ENCODE data around the gene NEK10.

DNA sequence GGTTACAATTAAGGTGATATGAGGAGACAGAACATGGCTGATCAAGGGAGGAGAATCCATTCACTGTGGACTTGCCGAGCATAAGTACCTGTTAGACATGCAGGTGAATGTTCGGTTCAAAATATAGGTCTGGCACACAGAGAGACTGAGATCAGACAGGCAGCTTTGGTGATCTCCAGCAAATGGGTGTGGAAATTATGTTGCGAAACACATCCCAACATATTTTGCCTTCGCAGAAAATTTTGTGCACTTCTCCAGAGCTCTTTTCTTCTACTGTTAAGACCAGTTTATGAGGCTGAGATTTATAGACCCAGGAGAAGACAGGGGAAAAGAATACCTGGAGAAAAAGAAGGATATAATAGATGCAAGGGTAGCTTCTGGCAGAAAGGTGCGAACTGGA is 183.2 kb downstream of the NEK10 start:
- TF ChIP-seq, protein P1, sequence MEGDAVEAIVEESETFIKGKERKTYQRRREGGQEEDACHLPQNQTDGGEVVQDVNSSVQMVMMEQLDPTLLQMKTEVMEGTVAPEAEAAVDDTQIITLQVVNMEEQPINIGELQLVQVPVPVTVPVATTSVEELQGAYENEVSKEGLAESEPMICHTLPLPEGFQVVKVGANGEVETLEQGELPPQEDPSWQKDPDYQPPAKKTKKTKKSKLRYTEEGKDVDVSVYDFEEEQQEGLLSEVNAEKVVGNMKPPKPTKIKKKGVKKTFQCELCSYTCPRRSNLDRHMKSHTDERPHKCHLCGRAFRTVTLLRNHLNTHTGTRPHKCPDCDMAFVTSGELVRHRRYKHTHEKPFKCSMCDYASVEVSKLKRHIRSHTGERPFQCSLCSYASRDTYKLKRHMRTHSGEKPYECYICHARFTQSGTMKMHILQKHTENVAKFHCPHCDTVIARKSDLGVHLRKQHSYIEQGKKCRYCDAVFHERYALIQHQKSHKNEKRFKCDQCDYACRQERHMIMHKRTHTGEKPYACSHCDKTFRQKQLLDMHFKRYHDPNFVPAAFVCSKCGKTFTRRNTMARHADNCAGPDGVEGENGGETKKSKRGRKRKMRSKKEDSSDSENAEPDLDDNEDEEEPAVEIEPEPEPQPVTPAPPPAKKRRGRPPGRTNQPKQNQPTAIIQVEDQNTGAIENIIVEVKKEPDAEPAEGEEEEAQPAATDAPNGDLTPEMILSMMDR (conservative IDR thresholded peaks at IDR 0.05; ENCODE audit: low read length): no peak
- TF ChIP-seq EZH2phosphoT487 (IDR thresholded peaks at IDR 0.05; ENCODE audit: borderline replicate concordance, low read depth, low read length): no peak

All from OCI-LY7 (cell line).